Measurements from ENCODE around the gene PPRC1.

DNA sequence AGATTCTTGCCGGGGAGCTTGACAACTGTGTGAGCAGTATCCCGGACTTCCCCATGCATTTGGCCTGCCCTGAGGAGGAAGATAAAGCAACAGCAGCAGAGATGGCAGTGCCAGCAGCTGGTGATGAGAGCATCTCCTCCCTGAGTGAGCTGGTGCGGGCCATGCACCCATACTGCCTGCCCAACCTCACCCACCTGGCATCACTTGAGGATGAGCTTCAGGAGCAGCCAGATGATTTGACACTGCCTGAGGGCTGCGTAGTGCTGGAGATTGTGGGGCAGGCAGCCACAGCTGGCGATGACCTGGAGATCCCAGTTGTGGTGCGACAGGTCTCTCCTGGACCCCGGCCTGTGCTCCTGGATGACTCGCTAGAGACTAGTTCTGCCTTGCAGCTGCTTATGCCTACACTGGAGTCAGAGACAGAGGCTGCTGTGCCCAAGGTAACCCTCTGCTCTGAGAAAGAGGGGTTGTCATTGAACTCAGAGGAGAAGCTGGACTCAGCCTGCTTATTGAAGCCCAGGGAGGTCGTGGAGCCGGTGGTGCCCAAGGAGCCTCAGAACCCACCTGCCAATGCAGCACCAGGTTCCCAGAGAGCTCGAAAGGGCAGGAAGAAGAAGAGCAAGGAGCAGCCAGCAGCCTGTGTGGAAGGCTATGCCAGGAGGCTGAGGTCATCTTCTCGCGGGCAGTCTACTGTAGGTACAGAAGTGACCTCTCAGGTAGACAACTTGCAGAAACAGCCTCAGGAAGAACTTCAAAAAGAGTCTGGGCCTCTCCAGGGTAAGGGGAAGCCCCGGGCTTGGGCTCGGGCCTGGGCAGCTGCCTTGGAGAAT lies 6.7 kb downstream of the PPRC1 start:
- TF ChIP-seq TAF1 (IDR thresholded peaks at IDR 0.05; ENCODE audit: low read depth, low read length) (no peak), POLR2A (IDR thresholded peaks at IDR 0.05; ENCODE audit: low read depth, low read length) (no peak), POLR2AphosphoS5 (IDR thresholded peaks at IDR 0.05; ENCODE audit: low read depth, low read length) (no peak), PAX5 (IDR thresholded peaks at IDR 0.05; ENCODE audit: insufficient read depth, low read length, severe bottlenecking) (no peak), POU2F2 (IDR thresholded peaks at IDR 0.05; ENCODE audit: low read depth, low read length) (no peak)
